CD4-positive, alpha-beta T cell treated with Interleukin-15 for 4 hours (primary cell): ENCODE results near the gene SIL1.

Source experiments
- DNase-seq: peaks from one replicate; pipeline ENCODE4 v3.0.0-alpha.2; 2020; ENCODE audit warnings: low spot score

SIL1 gene

GRCh38 chr5:138912093-138912492, 286.1 kb downstream of the SIL1 start:
- no peak for DNase-seq

DNA sequence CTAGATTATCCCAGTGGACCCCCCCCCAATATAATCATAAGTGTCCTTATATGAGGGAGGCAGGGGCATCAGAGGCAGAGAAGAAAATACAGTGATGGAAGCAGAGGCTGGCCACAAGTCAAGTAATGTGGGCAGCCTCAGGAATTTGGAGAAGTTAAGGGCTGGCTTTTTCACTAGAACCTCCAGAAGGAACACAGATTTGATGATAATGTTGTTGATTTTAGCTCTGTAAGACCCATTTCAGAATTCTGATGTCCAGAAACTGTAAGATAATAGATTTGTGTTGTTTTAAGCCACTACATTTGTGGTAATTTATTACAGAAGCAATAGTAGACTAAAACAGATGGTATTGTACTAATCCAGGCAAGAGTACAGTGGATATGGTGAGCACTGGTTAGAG, 286.7 kb downstream of the SIL1 start:
- DNase-seq = no peak

GRCh38 chr5:138910546-138911185, 287.5 kb downstream of the SIL1 start:
- DNase-seq = no peak

DNA sequence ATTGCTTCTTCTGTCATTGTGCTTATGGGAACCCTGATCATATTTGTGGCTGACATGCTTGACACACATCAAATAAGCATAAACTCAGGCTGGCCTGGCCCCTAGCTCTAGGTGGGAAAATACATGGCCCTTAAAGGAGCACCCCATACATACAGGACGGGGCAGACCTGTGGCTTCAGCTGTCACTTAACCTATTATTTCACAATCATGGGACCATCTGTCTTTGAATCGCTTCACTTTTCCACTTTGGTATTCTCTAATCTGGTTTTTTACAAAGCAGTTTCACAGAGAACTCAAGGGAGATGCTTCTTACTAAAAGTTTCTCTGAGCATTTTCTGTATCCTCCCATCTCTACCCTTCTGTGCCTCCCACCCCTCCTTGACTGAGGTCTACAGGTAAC, 288.4 kb downstream of the SIL1 start:
- DNase-seq = no peak

DNA sequence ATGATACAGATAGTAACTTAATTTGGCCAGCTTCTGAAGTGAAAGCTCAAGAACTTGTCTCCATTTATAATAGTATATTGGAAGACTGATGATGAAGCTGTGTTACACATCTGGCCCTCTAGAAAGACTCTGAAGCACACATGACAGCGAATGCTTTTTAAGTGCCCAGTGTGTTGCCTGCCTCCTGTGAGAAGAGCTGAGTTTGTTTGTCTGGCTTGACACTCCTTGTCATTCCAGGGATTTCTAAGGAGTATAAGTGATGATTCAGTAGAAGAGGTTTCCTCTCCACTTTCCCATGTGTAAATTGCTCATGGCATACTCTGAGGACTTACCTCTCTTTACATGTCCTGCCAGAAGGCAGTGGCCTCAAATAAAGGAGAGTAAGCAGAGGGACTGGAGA, 292.6 kb downstream of the SIL1 start:
- no peak for DNase-seq

DNA sequence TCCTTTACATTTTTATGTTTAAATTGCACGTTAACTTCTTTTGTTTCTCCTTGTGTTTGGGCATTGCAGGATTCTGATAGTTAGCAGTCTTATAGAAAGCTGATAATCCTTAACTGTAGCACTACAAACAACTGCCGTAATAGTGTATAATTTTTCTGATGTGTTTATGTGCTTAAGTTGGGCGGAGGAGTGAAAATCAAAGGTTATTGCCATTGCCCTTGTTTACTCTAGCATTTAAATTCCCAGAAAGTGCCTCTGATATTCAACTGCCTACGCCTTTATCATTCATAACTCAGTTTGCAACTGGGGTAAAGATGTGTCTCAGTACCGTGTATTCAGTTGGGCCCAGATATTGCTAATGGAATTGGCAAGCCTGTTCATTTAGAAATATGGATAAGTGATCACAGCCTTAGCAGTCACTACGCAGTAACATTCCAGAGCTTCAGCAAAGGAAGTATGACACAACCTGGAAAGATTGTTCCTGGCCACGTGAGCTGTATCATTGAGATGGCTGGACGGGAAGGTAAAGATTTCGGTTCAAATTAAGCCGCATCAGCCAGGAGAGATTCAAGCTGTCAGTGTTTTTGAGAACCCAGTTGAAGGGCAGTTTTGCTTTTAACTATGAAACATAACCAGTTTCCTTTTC, 294.9 kb downstream of the SIL1 start:
- DNase-seq = no peak

DNA sequence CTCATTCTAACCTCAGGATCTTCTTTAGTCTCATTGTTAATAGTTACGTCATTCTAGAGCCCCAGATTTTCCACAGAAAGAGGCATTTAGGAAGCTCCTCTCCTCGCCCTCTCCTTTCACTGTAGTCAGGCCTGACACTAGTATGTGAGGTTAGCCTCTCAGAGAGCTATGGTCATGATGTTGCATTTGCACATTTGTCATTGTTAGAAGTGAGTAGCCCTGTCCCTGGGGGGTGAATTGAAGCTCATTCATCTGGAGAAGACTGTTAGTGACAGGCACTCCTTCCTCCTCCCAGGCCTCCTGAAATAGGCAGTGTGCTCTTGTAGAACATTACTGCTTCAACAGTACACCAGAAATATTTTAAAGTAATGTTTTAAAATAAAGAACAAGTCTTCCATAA, 296.5 kb downstream of the SIL1 start:
- DNase-seq = no peak

DNA sequence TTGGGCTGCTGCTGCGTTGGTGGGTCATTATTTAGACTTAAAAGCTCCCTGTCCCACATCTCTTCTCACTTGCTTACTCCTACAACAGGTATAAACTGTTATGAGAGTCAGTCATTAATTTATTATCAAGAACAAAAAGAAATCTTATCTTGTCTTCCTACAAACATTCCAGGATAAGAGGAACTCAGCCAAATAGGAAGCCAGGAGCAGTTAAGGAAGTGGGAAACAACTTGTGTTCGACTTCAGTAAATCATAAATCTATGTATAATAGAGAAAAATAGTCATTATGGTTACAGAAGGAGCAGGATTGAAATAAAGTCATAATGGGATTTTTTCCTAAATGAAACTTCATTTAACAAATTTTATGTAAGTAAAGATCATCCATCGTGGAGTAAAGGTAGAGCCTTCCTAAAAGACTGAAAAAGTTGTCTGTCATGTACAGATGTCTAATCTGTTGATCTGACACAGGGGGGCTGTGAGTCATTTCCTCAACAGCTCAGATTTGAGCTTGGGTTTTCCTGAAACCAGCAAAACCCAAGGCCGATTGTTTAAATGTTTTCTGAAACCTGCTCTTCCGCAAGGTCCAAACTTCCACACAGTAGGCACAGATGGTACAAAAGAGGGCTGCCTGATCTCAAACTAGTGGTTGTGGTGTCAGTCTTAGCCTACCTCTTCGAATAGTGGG, 297.7 kb downstream of the SIL1 start:
- DNase-seq = no peak

GRCh38 chr5:138898742-138899141, 299.4 kb downstream of the SIL1 start:
- no peak for DNase-seq

- DNase-seq = no peak
Observed at GRCh38 chr5:138898299-138898698, 299.9 kb downstream of the SIL1 start.
